ENCODE data around the gene LMTK2. TPM values are rescaled to one million over a fixed set of nuclear protein-coding genes. Genes with fewer than 3 reads are reported as not detected.

LMTK2 gene
- polyA plus RNA-seq, 1 donor from 2014 or later, result 11.9 TPM

DNA sequence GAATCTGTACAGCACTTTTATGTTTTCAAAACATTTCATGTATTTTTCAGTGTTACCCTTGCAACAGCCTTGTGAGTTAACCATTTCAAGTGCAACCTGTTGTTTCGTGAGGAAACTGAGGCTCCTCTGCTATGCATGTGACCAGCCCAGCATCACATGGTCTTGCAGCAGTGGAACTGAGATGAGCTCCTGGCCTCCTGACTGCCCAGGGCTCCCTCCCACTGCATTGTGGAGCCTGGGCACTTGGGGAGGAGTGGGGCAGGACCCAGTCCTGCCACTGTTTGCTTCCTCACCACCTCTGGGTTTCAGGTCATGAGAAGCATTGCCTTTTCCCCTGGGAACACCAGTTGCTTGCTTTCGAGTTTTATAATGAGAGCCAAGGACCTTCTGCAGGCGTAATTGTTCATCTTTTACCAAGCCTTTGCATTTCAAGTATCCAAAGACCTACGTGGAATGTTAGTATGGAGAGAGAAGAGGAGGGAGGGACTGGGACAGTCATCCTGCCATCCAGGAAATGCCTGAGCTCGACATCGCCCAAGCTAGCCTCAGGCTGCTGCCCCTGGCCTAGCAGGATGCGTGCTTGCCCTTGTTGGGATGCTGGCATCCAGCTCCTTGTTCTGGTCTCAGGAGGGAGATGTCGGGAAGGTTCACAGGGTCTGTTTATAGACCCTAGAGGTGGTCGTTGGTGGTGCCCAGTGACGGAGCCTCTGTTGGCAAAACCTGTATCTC is 72.3 kb downstream of the LMTK2 start:
- Histone ChIP-seq H3K9me3 (ENCODE audit: low read length) (no peaks in the 10 kb centered on the region), H3K27me3 (ENCODE audit: insufficient read depth, low read depth, low read length) (no peaks in the 10 kb centered on the region), H3K27ac (ENCODE audit: low read length) (no peak overlapping the region), H3K9ac (ENCODE audit: low read length) (no peak overlapping the region), H3K36me3 (ENCODE audit: insufficient read depth, low read length) (peaks cover 9% of the 10 kb centered on the region), H2AFZ (ENCODE audit: low read depth, low read length) (no peak overlapping the region), H4K20me1 (ENCODE audit: insufficient read depth) (no peaks in the 10 kb centered on the region), H3F3A (ENCODE audit: insufficient read depth, low read length, poor library complexity, severe bottlenecking) (no peaks in the 10 kb centered on the region), H3K79me2 (replicated peaks; ENCODE audit: insufficient read depth, low read length) (no peaks in the 10 kb centered on the region), H3K9me2 (ENCODE audit: insufficient read depth, low read length) (no peaks in the 10 kb centered on the region), H3K4me3 (ENCODE audit: low read length) (no peak overlapping the region), H3K4me2 (ENCODE audit: low read length) (no peak overlapping the region)
- TF ChIP-seq, protein P1, sequence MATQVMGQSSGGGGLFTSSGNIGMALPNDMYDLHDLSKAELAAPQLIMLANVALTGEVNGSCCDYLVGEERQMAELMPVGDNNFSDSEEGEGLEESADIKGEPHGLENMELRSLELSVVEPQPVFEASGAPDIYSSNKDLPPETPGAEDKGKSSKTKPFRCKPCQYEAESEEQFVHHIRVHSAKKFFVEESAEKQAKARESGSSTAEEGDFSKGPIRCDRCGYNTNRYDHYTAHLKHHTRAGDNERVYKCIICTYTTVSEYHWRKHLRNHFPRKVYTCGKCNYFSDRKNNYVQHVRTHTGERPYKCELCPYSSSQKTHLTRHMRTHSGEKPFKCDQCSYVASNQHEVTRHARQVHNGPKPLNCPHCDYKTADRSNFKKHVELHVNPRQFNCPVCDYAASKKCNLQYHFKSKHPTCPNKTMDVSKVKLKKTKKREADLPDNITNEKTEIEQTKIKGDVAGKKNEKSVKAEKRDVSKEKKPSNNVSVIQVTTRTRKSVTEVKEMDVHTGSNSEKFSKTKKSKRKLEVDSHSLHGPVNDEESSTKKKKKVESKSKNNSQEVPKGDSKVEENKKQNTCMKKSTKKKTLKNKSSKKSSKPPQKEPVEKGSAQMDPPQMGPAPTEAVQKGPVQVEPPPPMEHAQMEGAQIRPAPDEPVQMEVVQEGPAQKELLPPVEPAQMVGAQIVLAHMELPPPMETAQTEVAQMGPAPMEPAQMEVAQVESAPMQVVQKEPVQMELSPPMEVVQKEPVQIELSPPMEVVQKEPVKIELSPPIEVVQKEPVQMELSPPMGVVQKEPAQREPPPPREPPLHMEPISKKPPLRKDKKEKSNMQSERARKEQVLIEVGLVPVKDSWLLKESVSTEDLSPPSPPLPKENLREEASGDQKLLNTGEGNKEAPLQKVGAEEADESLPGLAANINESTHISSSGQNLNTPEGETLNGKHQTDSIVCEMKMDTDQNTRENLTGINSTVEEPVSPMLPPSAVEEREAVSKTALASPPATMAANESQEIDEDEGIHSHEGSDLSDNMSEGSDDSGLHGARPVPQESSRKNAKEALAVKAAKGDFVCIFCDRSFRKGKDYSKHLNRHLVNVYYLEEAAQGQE (IDR thresholded peaks at IDR 0.05; ENCODE audit: borderline replicate concordance), result no peak
- TF ChIP-seq, protein P2, sequence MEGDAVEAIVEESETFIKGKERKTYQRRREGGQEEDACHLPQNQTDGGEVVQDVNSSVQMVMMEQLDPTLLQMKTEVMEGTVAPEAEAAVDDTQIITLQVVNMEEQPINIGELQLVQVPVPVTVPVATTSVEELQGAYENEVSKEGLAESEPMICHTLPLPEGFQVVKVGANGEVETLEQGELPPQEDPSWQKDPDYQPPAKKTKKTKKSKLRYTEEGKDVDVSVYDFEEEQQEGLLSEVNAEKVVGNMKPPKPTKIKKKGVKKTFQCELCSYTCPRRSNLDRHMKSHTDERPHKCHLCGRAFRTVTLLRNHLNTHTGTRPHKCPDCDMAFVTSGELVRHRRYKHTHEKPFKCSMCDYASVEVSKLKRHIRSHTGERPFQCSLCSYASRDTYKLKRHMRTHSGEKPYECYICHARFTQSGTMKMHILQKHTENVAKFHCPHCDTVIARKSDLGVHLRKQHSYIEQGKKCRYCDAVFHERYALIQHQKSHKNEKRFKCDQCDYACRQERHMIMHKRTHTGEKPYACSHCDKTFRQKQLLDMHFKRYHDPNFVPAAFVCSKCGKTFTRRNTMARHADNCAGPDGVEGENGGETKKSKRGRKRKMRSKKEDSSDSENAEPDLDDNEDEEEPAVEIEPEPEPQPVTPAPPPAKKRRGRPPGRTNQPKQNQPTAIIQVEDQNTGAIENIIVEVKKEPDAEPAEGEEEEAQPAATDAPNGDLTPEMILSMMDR (IDR thresholded peaks at IDR 0.05; ENCODE audit: poor library complexity, severe bottlenecking), result no peak
- TF ChIP-seq RAD21 (conservative IDR thresholded peaks at IDR 0.05) (no peak), SMC3 (conservative IDR thresholded peaks at IDR 0.05; ENCODE audit: poor library complexity) (no peak), POLR2AphosphoS5 (IDR thresholded peaks at IDR 0.05) (no peak), EP300 (conservative IDR thresholded peaks at IDR 0.05; ENCODE audit: poor library complexity, severe bottlenecking) (no peak), TAF1 (IDR thresholded peaks at IDR 0.05; ENCODE audit: low read depth) (no peak), MXI1 (conservative IDR thresholded peaks at IDR 0.05; ENCODE audit: poor library complexity, severe bottlenecking) (no peak), EZH2 (IDR thresholded peaks at IDR 0.05; ENCODE audit: borderline replicate concordance, insufficient read depth, low read length, poor library complexity, severe bottlenecking) (no peak)

DNA sequence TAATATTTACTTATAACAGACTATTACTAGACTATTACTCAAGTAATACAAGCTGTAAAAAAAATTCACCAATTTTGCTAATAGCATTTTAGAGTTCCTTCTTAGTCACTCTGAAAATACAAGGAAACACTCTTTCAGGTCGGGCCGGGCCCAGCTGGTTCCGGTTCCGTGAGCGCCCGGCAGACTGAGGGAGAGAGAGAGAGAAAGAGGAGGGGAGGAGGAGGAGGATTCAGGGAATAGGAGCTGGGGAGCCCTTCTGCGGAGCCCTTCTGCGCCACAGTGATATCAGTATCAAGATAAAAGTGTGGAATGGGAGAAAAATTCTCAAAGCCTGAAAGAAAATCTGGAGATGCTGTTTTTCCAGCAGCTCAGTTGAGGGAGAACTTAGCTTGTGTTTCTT is 74.1 kb downstream of the LMTK2 start:
- Histone ChIP-seq H2AFZ (ENCODE audit: low read depth, low read length) (no peak overlapping the region), H3K4me3 (ENCODE audit: low read length) (no peak overlapping the region), H3K9ac (ENCODE audit: low read length) (no peak overlapping the region), H3K36me3 (ENCODE audit: insufficient read depth, low read length) (no peaks in the 10 kb centered on the region), H3K27me3 (ENCODE audit: insufficient read depth, low read depth, low read length) (no peaks in the 10 kb centered on the region), H4K20me1 (ENCODE audit: insufficient read depth) (no peaks in the 10 kb centered on the region), H3K79me2 (replicated peaks; ENCODE audit: insufficient read depth, low read length) (no peaks in the 10 kb centered on the region), H3K27ac (ENCODE audit: low read length) (no peak overlapping the region), H3K4me2 (ENCODE audit: low read length) (no peak overlapping the region), H3F3A (ENCODE audit: insufficient read depth, low read length, poor library complexity, severe bottlenecking) (no peaks in the 10 kb centered on the region), H3K9me3 (ENCODE audit: low read length) (no peaks in the 10 kb centered on the region), H3K9me2 (ENCODE audit: insufficient read depth, low read length) (no peaks in the 10 kb centered on the region)
- no peak for TF ChIP-seq SMC3 (conservative IDR thresholded peaks at IDR 0.05; ENCODE audit: poor library complexity)
- TF ChIP-seq TAF1 (IDR thresholded peaks at IDR 0.05; ENCODE audit: low read depth), result no peak

All from neural cell (in vitro differentiated cells).